GM19467 (cell line): ENCODE measurements around the gene ANKRD34C.

Experiments used
- ATAC-seq: cut with Tn5 transposase; IDR thresholded peaks from one replicate; pipeline ENCODE4 v1.9.1; 2021; ENCODE audit warnings: mild to moderate bottlenecking, moderate library complexity; ENCODE audit not compliant: unreplicated experiment

ANKRD34C gene

GRCh38 chr15:79282371-79283251, at the start of gene ANKRD34C:
Gene ANKRD34C, plus strand, starts transcription at chr15:79282722. Its CDS starts 10,563 bp downstream, at chr15:79293285.
- no peak for ATAC-seq

GRCh38 chr15:79233236-79233635, 49.3 kb upstream of the ANKRD34C start:
- ATAC-seq: no peak

DNA sequence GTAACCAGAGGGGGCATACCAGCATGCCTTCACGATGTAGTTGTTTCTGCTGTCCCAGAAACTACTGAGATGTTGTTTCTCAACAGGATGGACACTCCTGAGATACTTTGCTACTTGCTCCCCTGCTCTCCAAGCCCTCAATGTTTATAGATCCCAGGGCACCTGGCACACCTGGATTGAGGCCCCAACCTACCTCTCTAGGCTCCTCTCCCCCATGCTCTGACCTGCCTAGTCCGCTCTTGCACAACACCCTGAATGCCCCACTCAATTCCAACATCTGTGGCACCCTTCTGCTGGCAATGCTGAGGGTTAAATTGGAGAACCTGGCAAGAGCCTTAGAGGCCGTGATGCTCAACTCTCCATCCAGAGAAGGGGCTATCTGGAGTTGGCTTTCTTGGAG, 42.5 kb upstream of the ANKRD34C start:
- no peak for ATAC-seq

DNA sequence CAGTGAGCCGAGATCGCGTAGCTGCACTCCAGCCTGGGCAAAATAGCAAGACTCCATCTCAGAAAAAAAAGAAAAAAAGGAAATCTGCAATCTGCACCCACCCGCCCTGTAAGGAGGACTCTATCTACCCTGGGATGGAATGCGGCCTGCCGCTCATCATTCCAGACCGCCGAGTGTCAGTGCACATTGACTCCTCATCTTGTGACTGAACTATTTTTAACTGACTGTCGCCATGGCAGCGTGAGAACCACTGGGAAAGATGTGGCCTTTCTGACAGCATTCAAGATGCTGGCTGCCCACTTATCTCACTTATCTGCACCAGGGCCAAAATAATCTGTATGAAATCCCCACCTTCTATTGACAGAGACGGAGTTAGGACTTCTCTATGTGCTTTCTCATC, 38.8 kb upstream of the ANKRD34C start:
- ATAC-seq: no peak

- ATAC-seq: no peak
Measured at GRCh38 chr15:79244876-79245275, 37.6 kb upstream of the ANKRD34C start.

GRCh38 chr15:79248183-79248582, 34.3 kb upstream of the ANKRD34C start:
- no peak for ATAC-seq

GRCh38 chr15:79257454-79257853, 25.1 kb upstream of the ANKRD34C start:
- ATAC-seq: no peak

- no peak for ATAC-seq
Measured at GRCh38 chr15:79261836-79262235, 20.7 kb upstream of the ANKRD34C start.

- no peak for ATAC-seq
Measured at GRCh38 chr15:79265167-79265566, 17.4 kb upstream of the ANKRD34C start.

DNA sequence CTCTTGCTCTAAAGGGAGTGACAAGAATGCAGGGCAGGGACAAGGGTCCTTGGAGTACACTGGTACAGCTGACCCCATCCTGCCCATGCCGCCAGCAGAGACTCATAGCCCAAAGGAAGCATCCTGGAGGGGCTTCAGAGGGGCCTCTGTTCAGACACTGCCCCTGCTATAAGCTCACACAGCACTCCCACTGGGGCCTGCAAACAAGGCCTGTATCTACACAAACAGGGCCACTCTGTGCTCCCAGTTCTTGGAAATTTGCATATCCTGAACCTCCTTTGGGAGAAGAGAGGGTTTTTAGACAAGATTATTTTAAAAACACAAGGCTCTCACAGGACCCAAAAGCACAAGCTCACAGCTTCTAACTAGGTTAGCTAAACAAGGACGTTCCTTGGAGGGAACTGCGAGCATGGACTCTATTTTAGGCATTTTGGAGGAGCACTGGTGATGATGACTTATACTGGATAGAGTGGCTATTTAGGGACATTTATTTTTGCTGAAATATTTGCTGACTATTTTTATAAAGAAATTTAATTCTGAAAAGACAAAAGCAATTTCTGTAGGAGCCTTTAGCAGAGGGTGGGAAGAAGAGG, 16.4 kb upstream of the ANKRD34C start:
- no peak for ATAC-seq

DNA sequence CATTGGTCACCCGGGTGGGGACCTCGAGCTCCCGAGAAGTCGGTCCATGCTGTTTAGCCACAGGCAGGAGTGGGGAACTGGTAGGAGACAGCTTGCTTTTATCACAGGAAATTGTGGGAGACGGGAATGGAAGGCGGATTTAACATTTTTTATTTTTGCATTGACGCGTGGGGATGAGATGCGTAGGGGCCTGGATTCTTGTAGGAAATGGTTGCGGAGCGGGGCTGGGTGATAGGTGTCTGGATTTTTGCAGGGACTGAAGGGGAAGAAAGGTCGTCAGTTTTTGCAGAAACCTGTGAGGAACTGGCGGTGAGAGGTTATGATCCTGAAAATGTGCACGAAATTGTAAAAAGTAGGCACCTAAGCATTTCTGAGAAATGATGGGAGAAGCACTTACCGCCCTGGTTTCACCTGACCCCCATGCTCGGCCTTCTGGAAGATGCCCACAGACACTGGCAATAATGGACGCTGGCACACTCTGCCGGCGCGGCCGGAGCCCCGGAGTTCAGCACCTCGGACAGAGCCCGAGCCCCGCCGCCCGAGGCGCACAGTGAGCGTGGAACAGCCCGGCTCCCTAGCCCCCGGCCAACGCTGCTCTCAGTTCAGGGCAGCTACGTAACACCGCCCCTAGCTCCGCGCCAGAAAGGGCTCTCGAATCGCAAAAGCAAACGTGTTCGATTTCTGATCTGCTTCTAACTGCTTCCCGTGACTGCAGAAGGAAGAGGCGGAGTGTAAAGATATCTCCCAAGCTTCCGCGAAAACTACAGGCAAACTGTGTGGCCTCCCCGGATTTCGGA, 928 bp downstream of the ANKRD34C start:
- ATAC-seq: no peak

GRCh38 chr15:79290642-79291275, 8.2 kb downstream of the ANKRD34C start:
- no peak for ATAC-seq

- no peak for ATAC-seq
Measured at GRCh38 chr15:79292011-79292410, 9.5 kb downstream of the ANKRD34C start.

- no peak for ATAC-seq
Measured at GRCh38 chr15:79294075-79294474, 11.6 kb downstream of the ANKRD34C start.

DNA sequence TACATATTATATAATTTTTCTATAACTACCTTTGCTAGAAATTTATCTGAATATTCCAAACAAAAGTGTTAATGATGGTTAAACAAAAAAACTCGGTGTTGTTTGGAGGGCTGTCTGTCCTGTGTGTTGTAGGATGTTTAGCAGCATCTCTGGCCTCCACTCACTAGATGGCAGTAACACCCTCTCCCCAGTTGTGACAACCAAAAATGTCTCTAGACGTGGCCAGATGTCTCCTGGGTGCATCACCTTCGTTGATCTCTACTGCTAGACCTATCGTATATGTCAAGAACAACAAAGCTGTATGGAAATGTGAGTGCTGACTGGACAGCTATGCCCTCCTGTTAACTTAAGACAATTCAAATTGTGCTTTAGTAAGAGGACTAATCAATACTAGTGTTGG, 14.1 kb downstream of the ANKRD34C start:
- ATAC-seq: no peak

DNA sequence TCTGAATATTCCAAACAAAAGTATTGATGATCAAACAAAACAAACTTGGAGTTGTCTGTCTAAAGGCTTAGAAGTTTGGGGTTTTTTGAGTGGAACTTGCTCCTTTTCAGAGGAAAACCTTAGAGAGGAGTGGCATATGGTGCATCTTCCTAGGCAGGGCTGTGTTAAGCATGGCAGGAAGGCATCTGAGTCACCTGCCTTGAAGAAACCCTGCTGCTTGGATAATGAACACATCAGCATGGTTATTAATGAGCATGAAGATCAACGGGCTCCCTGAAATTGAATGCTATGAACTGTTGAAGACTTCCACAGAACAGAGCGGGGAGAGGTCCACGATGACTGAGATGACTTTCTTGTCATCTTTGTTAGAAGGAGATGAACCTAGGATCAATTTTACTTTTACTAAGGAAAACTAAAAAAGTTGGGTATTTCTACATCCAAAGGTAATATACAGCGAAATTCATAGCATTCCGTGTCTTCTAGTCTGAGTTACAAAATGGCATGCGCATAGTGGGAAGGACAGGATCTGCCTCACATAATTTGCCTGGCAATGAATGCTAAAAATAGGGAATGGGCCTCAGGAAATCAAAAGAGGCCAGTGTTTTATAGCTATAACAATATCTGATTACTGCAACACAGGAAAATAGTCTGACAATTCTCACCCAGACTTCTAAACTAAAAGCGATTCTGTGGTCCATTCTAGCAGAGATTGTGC, 16.8 kb downstream of the ANKRD34C start:
- no peak for ATAC-seq

- no peak for ATAC-seq
Measured at GRCh38 chr15:79299841-79300235, 17.3 kb downstream of the ANKRD34C start.

DNA sequence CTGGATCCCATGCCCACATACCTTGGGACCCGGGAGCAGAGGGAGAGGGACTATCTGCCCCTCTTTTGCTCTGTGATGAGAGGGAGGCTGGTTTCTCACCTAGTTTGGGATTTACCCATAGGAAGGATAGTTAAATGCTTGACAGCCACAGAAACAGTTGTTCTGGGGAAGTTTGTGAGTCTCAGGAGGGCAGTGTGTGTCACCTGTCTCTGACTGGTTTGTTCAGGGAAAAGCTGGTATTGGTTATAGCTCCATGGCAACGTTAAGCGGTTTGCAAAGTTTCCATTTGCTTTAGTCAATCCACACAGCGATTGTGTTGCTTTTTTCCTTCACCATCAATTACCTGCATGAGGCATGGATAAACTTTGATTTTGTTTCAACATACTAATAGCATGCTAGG, 24.7 kb downstream of the ANKRD34C start:
- ATAC-seq: no peak

DNA sequence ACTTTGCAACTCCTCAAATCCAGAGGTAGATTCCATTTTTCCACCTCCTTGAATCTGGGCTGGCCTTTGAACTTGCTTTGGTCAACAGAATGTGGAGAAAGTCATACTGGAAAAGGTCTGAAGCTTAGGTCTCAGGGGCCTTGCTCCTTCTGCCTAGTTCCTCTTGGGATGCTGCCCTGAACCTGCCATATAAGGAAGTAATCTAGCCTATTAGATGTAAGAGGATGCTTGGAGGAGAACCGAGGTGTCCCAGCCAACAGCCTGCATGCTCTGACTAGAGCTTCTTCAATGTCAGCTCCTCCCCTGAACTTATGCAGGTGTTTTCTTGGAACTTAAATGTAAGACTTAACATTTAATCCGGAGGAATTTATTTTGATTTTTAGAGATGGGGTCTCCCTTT, 26.4 kb downstream of the ANKRD34C start:
- no peak for ATAC-seq

DNA sequence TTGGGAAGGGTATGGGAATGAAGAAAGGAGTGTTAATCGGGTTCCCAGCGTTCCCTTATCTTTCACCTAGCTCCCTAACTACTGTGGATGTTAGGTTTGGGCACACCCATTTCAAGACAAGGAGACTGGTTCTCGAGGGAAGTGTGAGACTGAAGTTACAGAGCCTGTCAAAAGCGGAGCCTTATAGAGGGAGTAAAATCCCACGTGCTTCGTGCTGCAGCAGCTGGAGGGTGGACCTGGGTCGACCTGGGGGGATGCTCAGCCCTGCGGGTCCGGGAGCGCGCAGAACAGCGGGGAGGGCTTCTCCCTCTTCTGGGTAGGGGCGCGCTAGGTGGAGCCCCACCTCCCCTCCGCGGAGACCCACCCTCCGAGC, 28.1 kb downstream of the ANKRD34C start:
- ATAC-seq: peak; percentile 18
